Testis (tissue), 2 donors: ENCODE measurements around the gene TEX52.

Source experiments
- CTCF ChIP-seq, 3 experiments: fragments of 450-650 bp in 2 of 3; fragments of 200-600 bp in 1 of 3; sonication (generic) in 1 of 3; IDR thresholded peaks; one replicate each; pipeline ENCODE4 v1.5.1; 2016 to 2019; ENCODE audit warnings: antibody characterized with exemption in 3 of 3, mild to moderate bottlenecking in 2 of 3, moderate library complexity in 1 of 3
- POLR2A ChIP-seq: fragments of 450-650 bp; IDR thresholded peaks from one replicate; pipeline ENCODE4 v1.6.1; 2017; ENCODE audit warnings: antibody characterized with exemption, mild to moderate bottlenecking, moderate library complexity

GRCh38 chr12:2811801-2812200, 45.0 kb downstream of the TEX52 start:
- no peak for TF ChIP-seq CTCF (IDR thresholded peaks at IDR 0.05)
- no peak for TF ChIP-seq POLR2A
